Adrenal gland (tissue), 12 donors: ENCODE data around the gene MEIOSIN. TPM values are rescaled to one million over a fixed set of nuclear protein-coding genes. Genes with fewer than 3 reads are reported as not detected.

Source experiments
- DNase-seq, 7 donors: peaks; one replicate each; pipeline ENCODE4 v3.0.0-alpha.2; 2019 to 2020
- H3K27ac ChIP-seq, 5 donors: fragments of 200-600 bp; sonication (generic) in 4 of 5; 1 replicate in 3 of 5; 2 replicates in 2 of 5; pipeline versions ENCODE4 v1.5.1 to v1.8.0; 2016 to 2020; ENCODE audit warnings: mild to moderate bottlenecking in 1 of 5
- H3K27me3 ChIP-seq: fragments of 200-600 bp; 2 replicates; pipeline ENCODE4 v1.8.0; 2021
- H3K36me3 ChIP-seq, 2 donors: fragments of 200-600 bp; replicated peaks in 1 of 2; 1 replicate in 1 of 2; 2 replicates in 1 of 2; pipeline versions ENCODE4 v1.5.1 to v1.8.0; 2018 to 2022
- H3K4me1 ChIP-seq, 2 donors: fragments of 200-600 bp; replicated peaks in 1 of 2; 1 replicate in 1 of 2; 2 replicates in 1 of 2; pipeline versions ENCODE4 v1.5.1 to v1.8.0; 2018 to 2021
- H3K4me3 ChIP-seq, 4 donors: fragments of 200-600 bp; sonication (generic) in 3 of 4; one replicate each; pipeline ENCODE4 v1.5.1; 2016 to 2018
- H3K9me3 ChIP-seq, 3 donors: fragments of 200-600 bp; sonication (generic) in 1 of 3; replicated peaks in 1 of 3; 1 replicate in 2 of 3; 2 replicates in 1 of 3; pipeline versions ENCODE4 v1.5.1 to v1.8.0; 2016 to 2021
- POLR2A ChIP-seq, 2 donors: fragments of 450-650 bp; IDR thresholded peaks; one replicate each; pipeline ENCODE4 v1.6.1; 2017; ENCODE audit warnings: antibody characterized with exemption in 2 of 2, mild to moderate bottlenecking in 2 of 2, moderate library complexity in 1 of 2
- WGBS, 4 donors: extraction: QIAGEN DNeasy Blood & Tissue Kit in 2 of 4; methylation state at CpG; one replicate each; pipeline versions ENCODE4 v1.1.5 to v1.1.7; 2013 to 2017; 5-methylcytosine and 5-hydroxymethylcytosine counted together
- intact Hi-C, 2 donors: fragments of 100-400 bp; cut with DNase I; formaldehyde crosslinking; loops; one replicate each; pipeline versions ENCODE4 v1.14.1 to v1.15.0; 2022 to 2023
- polyA plus RNA-seq, 3 donors: library from polyadenylated mRNA; stranded (reverse); fragments of 200-250 nt in 2 of 3; fragments of 350-450 nt in 1 of 3; fragmentation: Illumina TruSeq in 1 of 3; extraction: RNeasy Lipid Tissue Mini Kit (QIAGEN cat#74804) in 1 of 3; gene quantifications; one replicate each; pipeline ENCODE4 v1.2.3, GENCODE V29; 2013 to 2014
- total RNA-seq, 9 donors: library from RNA; depleted of rRNA in 4 of 9; stranded (reverse); fragments of >200 nt in 4 of 9; fragments of 120-200 nt in 1 of 9; fragmentation: NEBNext Ultra II Directional in 1 of 9; extraction: Animal tissue kit (Norgen Biotek cat#: 25700) in 1 of 9; gene quantifications; one replicate each; pipeline versions ENCODE4 v1.1.0 to v1.2.4, GENCODE V29; 2013 to 2023
- TF ChIP-seq, protein P1 (sequence below), 6 experiments: fragments of 450-650 bp in 4 of 6; fragments of 200-600 bp in 2 of 6; sonication (generic) in 1 of 6; IDR thresholded peaks; 1 replicate in 5 of 6; 2 replicates in 1 of 6; pipeline versions ENCODE4 v1.5.1 to v1.8.0; 2016 to 2021; ENCODE audit warnings: antibody characterized with exemption in 6 of 6, mild to moderate bottlenecking in 2 of 6, moderate library complexity in 1 of 6
- donor health status: healthy with polysubstance abuse.
- donor health status: Bipolar disorder and iron deficiency.
- donor health status: DM: yes; HTN: yes; CAD: no.
- donor health status: DM: no; HTN: no; CAD: no.
- donor health status: DM: no; HTN: no; CAD: no.
- donor health status: DM: yes; HTN: yes; CAD: no.

Gene MEIOSIN
- total and polyA plus RNA-seq, 12 donors = 0.03 to 0.06 (median 0.05) TPM; not detected in 9

DNA sequence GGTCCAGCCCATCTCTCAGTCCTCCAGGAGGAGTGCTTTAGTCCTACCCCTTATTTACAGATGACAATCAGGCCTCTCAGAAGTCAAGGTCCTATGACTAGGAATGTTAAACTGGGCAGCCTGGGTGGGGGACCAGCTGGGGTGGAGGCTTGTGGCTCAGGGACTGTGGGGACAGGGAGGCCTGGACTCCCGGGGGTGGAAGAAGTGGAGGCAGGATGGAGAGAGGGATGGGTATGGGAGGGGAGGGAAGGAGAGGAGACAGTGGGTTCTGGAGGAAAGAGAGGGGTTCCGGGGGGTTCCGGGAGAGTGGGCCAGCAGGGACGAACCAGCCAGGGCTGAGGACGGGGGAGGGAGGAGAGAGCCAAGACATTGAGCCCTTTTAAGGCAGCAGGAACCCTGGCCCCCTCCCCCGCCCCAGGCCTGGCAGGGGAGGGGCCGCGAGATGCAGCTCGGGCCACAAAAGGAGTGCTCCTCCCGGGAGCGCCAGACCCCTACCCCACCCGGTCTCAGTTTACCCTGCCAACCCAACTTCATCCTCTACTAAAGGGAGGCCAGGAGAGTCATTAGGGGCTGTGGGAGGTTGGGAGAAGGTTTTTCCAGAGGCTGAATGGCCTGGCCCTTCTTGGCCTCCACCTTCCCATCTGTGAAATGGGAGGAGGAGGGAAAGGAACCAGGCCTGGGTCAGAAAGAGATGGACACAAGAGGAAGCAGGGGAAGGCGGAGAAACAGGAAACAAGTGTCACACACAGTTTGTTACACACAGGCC is 47.4 kb downstream of the MEIOSIN start:
- peak in 3 of 7 donors; percentile 44 to 52 (median 49) for DNase-seq
- H3K36me3 ChIP-seq = peaks cover 0 to 26% of the 10 kb centered on the region in 2 donors
- H3K27me3 ChIP-seq = no peaks in the 10 kb centered on the region
- no peak for TF ChIP-seq POLR2A (IDR thresholded peaks at IDR 0.05)
- TF ChIP-seq, protein P1, sequence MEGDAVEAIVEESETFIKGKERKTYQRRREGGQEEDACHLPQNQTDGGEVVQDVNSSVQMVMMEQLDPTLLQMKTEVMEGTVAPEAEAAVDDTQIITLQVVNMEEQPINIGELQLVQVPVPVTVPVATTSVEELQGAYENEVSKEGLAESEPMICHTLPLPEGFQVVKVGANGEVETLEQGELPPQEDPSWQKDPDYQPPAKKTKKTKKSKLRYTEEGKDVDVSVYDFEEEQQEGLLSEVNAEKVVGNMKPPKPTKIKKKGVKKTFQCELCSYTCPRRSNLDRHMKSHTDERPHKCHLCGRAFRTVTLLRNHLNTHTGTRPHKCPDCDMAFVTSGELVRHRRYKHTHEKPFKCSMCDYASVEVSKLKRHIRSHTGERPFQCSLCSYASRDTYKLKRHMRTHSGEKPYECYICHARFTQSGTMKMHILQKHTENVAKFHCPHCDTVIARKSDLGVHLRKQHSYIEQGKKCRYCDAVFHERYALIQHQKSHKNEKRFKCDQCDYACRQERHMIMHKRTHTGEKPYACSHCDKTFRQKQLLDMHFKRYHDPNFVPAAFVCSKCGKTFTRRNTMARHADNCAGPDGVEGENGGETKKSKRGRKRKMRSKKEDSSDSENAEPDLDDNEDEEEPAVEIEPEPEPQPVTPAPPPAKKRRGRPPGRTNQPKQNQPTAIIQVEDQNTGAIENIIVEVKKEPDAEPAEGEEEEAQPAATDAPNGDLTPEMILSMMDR (IDR thresholded peaks at IDR 0.05) = no peak
- no peaks in the 10 kb centered on the region for H3K9me3 ChIP-seq
- WGBS, 4 donors = 13 to 31% (median 16%) methylated on average over 6 to 13 of the region's 13 CpGs
- H3K4me3 ChIP-seq = peak overlapping the region in 3 of 4 donors; percentile 25 to 61 (median 52)
- intact Hi-C loops = no loop called here
- H3K4me1 ChIP-seq = peaks cover 35 to 41% of the 10 kb centered on the region in 2 donors
- peak overlapping the region; percentile 60 to 96 (median 89) for H3K27ac ChIP-seq

DNA sequence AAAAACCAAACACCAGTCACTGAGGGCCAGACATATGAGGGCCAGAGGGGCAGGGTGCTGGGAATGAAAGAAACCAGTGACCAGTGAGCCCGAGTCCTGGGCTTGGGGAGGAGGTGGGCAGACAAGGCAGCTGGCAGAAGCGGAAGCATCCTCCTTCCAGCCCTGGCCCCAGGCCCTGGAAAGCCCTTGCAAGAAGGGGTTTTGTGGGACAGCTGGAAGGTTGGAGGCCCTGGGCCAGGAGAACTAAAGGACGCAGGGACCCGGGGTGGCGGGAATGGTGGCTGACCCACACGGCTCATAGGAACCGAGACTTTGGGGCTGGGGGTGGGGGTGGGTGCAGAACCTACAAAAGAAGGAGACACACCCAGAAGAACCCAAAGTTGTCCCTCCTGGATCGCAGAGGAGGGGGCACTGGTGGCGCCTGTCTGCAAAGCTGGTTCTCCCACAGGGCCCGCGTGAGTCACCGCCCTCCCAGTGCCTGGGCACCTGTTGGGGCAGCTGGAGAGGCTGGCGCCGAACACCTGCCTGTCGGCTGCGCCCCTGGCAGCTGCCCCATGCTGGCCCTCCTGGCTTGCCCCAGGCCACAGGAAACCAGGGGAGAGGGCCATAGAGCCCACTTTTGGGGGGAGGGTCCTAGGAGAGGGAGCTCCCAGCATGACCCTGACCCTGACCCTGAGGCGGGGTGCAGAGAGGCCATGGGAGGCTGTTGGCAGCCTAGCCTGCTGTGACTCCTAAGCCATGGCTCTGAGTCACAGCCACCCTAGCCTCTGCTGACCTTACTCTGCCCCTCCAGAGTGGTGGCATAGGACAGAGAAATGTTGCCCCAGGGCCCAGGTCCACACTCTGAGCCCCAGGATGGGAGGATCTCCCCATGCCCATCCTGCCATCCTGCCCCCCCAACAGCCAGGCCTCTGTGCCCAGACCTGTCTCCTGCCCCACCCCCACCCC is 48.2 kb downstream of the MEIOSIN start:
- Histone ChIP-seq H3K4me3 (peak overlapping the region in 3 of 4 donors; percentile 52 to 62 (median 61)), H3K4me1 (peaks cover 35 to 41% of the 10 kb centered on the region in 2 donors), H3K27ac (peak overlapping the region; percentile 87 to 96 (median 91)), H3K27me3 (no peaks in the 10 kb centered on the region), H3K36me3 (peaks cover 0 to 33% of the 10 kb centered on the region in 2 donors), H3K9me3 (no peaks in the 10 kb centered on the region)
- TF ChIP-seq, protein P1 (IDR thresholded peaks at IDR 0.05) = no peak
- peak in 1 of 2 donors; percentile 2 for TF ChIP-seq POLR2A (IDR thresholded peaks at IDR 0.05)
- DNase-seq = peak; percentile 72 to 87 (median 83)
- WGBS, 4 donors = 15 to 42% (median 29%) methylated on average over 6 to 17 of the region's 17 CpGs
- intact Hi-C loops = no loop called here

DNA sequence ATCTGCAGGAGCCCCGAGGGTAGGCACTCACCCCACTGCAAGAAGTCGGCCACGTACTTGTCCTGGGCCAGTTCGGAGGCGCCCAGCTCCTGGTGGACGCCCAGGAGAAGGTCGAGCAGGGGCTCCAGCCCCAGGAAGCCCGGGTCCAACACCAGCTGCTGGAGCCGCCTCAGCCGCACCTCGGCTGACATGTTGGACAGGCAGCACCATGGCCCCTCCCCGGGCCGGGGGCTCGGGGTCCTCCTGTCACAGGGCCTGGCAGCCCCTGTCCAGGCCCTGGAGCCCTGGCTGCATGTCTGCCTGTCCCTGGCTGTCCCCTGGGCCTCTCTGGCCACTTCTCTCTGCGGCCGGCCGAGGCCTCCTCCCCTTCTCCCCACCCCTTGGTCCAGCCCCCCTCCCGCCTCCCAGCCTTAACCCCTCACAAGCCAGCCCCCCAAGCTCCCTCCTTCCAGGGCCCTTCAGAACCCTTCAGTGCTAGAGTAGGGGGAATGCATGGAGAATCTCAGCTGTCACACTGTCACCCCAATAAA is 49.0 kb downstream of the MEIOSIN start, which contains the start of gene DMPK:
TSS of gene DMPK (minus strand) at position 329 of the 530 bp plus-strand sequence. CDS start at position 191, 138 bp downstream.
- Histone ChIP-seq H3K4me1 (peaks cover 35 to 41% of the 10 kb centered on the region in 2 donors), H3K27ac (peak within 1 kb of the TSS; percentile 87 to 96 (median 91)), H3K4me3 (peak within 1 kb of the TSS in 3 of 4 donors; percentile 52 to 62 (median 61)), H3K9me3 (no peaks in the 10 kb centered on the region), H3K27me3 (no peaks in the 10 kb centered on the region), H3K36me3 (peaks cover 0 to 33% of the 10 kb centered on the region in 2 donors)
- peak in 5 of 7 donors; percentile 54 to 78 (median 70) for DNase-seq
- TF ChIP-seq POLR2A (IDR thresholded peaks at IDR 0.05) = no peak
- TF ChIP-seq, protein P1 (IDR thresholded peaks at IDR 0.05) = no peak
- intact Hi-C loops = no loop called here
- 0 to 23% (median 10%) methylated on average over 2 to 18 of the region's 18 CpGs; no CpG with 5 or more reads in 1 of the 4 donors for WGBS, 4 donors
